ENCODE data around the gene ATP1A4.

GRCh38 chr1:160124705-160125478 is 26.5 kb upstream of the ATP1A4 start:
- TF ChIP-seq PATZ1 (CRISPR knock-in tag; IDR thresholded peaks at IDR 0.05; ENCODE audit: borderline replicate concordance) = no peak
- no peak for TF ChIP-seq POU6F1 (CRISPR knock-in tag; IDR thresholded peaks at IDR 0.05; ENCODE audit: borderline replicate concordance, low read depth)
- TF ChIP-seq ZC3H10 (CRISPR knock-in tag; IDR thresholded peaks at IDR 0.05) = no peak
- TF ChIP-seq OSR1 (CRISPR knock-in tag; IDR thresholded peaks at IDR 0.05) = no peak
- TF ChIP-seq ESRRG (CRISPR knock-in tag; IDR thresholded peaks at IDR 0.05) = no peak

Measured in SK-N-SH treated with all-trans-retinoic acid at 6 μM for 48 hours (cell line).